ENCODE results near the gene LTBP4. TPM values are rescaled to one million over a fixed set of nuclear protein-coding genes. Genes with fewer than 3 reads are reported as not detected.
A peak's percentile ranks its signal among the peaks of the same experiment; 100 is the strongest.
"Not testable (repeated sequence)": the region's sequence is repeated elsewhere in the genome, so short reads cannot be mapped to it uniquely, and the experiment has no call there.

LTBP4 gene
- 217 TPM for total RNA-seq
- long read RNA-seq, partial matches to known transcripts, result 136 of 166 reads
- long read RNA-seq, other reads (novel, unspliced or antisense), result 27 of 166 reads

- DNase-seq (ENCODE audit: low spot score), result no peak
These were observed at the start of gene LTBP4 for GRCh38 chr19:40601134-40601974. Gene LTBP4, plus strand, starts transcription at chr19:40601369. Its CDS starts 19 bp downstream, at chr19:40601388.

- no peak for DNase-seq (ENCODE audit: low spot score)
These were observed 48.3 kb upstream of the LTBP4 start for GRCh38 chr19:40552848-40553247.

GRCh38 chr19:40553885-40554857 is 47.0 kb upstream of the LTBP4 start:
- DNase-seq (ENCODE audit: low spot score), result no peak

- DNase-seq (ENCODE audit: low spot score), result no peak
These were observed 45.0 kb upstream of the LTBP4 start for GRCh38 chr19:40555978-40556689.

- DNase-seq (ENCODE audit: low spot score), result no peak
These were observed 44.1 kb upstream of the LTBP4 start for GRCh38 chr19:40556953-40557530.

GRCh38 chr19:40559394-40559793 is 41.8 kb upstream of the LTBP4 start:
- no peak for DNase-seq (ENCODE audit: low spot score)

GRCh38 chr19:40560092-40560507 is 41.1 kb upstream of the LTBP4 start:
- no peak for DNase-seq (ENCODE audit: low spot score)

- no peak for DNase-seq (ENCODE audit: low spot score)
These were observed 39.2 kb upstream of the LTBP4 start for GRCh38 chr19:40561947-40562346.

- DNase-seq (ENCODE audit: low spot score), result not testable (repeated sequence)
These were observed 36.6 kb upstream of the LTBP4 start for GRCh38 chr19:40564535-40564934.

- no peak for DNase-seq (ENCODE audit: low spot score)
These were observed 35.8 kb upstream of the LTBP4 start for GRCh38 chr19:40565355-40565754.

- DNase-seq (ENCODE audit: low spot score), result no peak
These were observed 35.2 kb upstream of the LTBP4 start for GRCh38 chr19:40565910-40566495.

GRCh38 chr19:40567040-40567749 is 34.0 kb upstream of the LTBP4 start:
- no peak for DNase-seq (ENCODE audit: low spot score)

GRCh38 chr19:40567750-40568494 is 33.2 kb upstream of the LTBP4 start:
- no peak for DNase-seq (ENCODE audit: low spot score)

GRCh38 chr19:40570313-40571004 is 30.7 kb upstream of the LTBP4 start:
- DNase-seq (ENCODE audit: low spot score), result peak; percentile 99

- DNase-seq (ENCODE audit: low spot score), result no peak
These were observed 30.2 kb upstream of the LTBP4 start for GRCh38 chr19:40571005-40571318.

- DNase-seq (ENCODE audit: low spot score), result no peak
These were observed 29.2 kb upstream of the LTBP4 start for GRCh38 chr19:40571831-40572495.

GRCh38 chr19:40575326-40575725 is 25.8 kb upstream of the LTBP4 start:
- no peak for DNase-seq (ENCODE audit: low spot score)

- DNase-seq (ENCODE audit: low spot score), result no peak
These were observed 25.0 kb upstream of the LTBP4 start for GRCh38 chr19:40576151-40576584.
